HEK293T (cell line): Measurements from ENCODE around the gene ZCCHC14.

ENCODE experiments used
- CTCF ChIA-PET: fragments of 350-600 bp; formaldehyde crosslinking; extraction: SDS; loops from one replicate; lab custom pipeline; 2021; ENCODE audit warnings: antibody characterized with exemption, inconsistent platforms; lab: Yijun Ruan, JAX
- POLR2A ChIA-PET: fragments of 350-600 bp; formaldehyde crosslinking; extraction: SDS; loops from one replicate; lab custom pipeline; 2020; ENCODE audit warnings: antibody characterized with exemption, inconsistent platforms; lab: Yijun Ruan, JAX
- DNase-seq: peaks from one replicate; pipeline ENCODE4 v3.0.0; 2012; ENCODE audit warnings: mixed read lengths; ENCODE audit errors: extremely low spot score
- ARNT ChIP-seq: fragments of 450-650 bp; IDR thresholded peaks from 2 replicates; pipeline ENCODE4 v1.6.1; 2017; ENCODE audit warnings: mild to moderate bottlenecking
- BHLHE40 ChIP-seq: fragments of 450-650 bp; IDR thresholded peaks from 2 replicates; pipeline ENCODE4 v1.6.1; 2016; ENCODE audit warnings: mild to moderate bottlenecking, moderate library complexity, borderline replicate concordance
- CTBP1 ChIP-seq: fragments of 450-650 bp; IDR thresholded peaks from 2 replicates; pipeline ENCODE4 v1.6.1; 2016; ENCODE audit warnings: borderline replicate concordance
- ELF4 ChIP-seq: fragments of 450-650 bp; IDR thresholded peaks from 2 replicates; pipeline ENCODE4 v1.6.1; 2017; ENCODE audit warnings: antibody characterized with exemption
- FOXA1 ChIP-seq: fragments of 450-650 bp; IDR thresholded peaks from 2 replicates; pipeline ENCODE4 v1.6.1; 2016; ENCODE audit warnings: mild to moderate bottlenecking
- FOXK2 ChIP-seq: fragments of 450-650 bp; IDR thresholded peaks from 2 replicates; pipeline ENCODE4 v1.6.1; 2016; ENCODE audit warnings: mild to moderate bottlenecking
- FOXM1 ChIP-seq: fragments of 450-650 bp; IDR thresholded peaks from 2 replicates; pipeline ENCODE4 v1.6.1; 2017; ENCODE audit warnings: mild to moderate bottlenecking, borderline replicate concordance
- HDGF ChIP-seq: fragments of 450-650 bp; IDR thresholded peaks from 2 replicates; pipeline ENCODE4 v1.6.1; 2017; ENCODE audit warnings: antibody characterized with exemption, borderline replicate concordance
- L3MBTL2 ChIP-seq: fragments of 450-650 bp; conservative IDR thresholded peaks from 2 replicates; pipeline ENCODE4 v1.6.1; 2016; ENCODE audit warnings: mild to moderate bottlenecking
- LEF1 ChIP-seq: fragments of 450-650 bp; IDR thresholded peaks from 2 replicates; pipeline ENCODE4 v1.6.1; 2017; ENCODE audit warnings: mild to moderate bottlenecking, borderline replicate concordance
- NFRKB ChIP-seq: fragments of 450-650 bp; IDR thresholded peaks from 2 replicates; pipeline ENCODE4 v1.6.1; 2016; ENCODE audit warnings: mild to moderate bottlenecking, moderate library complexity
- PKNOX1 ChIP-seq: fragments of 450-650 bp; IDR thresholded peaks from 2 replicates; pipeline ENCODE4 v1.6.1; 2016
- SP1 ChIP-seq: fragments of 450-650 bp; IDR thresholded peaks from 2 replicates; pipeline ENCODE4 v1.6.1; 2017
- SUZ12 ChIP-seq: fragments of 450-650 bp; IDR thresholded peaks from 2 replicates; pipeline ENCODE4 v1.6.1; 2016; ENCODE audit warnings: mild to moderate bottlenecking
- TARDBP ChIP-seq: fragments of 450-650 bp; IDR thresholded peaks from 2 replicates; pipeline ENCODE4 v1.6.1; 2016
- ZNF384 ChIP-seq: fragments of 450-650 bp; IDR thresholded peaks from 2 replicates; pipeline ENCODE4 v1.6.1; 2016

Gene ZCCHC14

GRCh38 chr16:87534030-87534653, 41.3 kb upstream of the ZCCHC14 start:
- ChIA-PET POLR2A (no interaction called here), CTCF (no interaction called here)
- no peak for TF ChIP-seq BHLHE40
- DNase-seq, result no peak

GRCh38 chr16:87533061-87533460, 40.2 kb upstream of the ZCCHC14 start:
- ChIA-PET POLR2A (no interaction called here), CTCF (no interaction called here)
- TF ChIP-seq NFRKB (no peak), CTBP1 (no peak), SP1 (no peak), TARDBP (no peak), PKNOX1 (no peak), ELF4 (no peak), FOXM1 (no peak), HDGF (no peak), BHLHE40 (no peak), LEF1 (no peak), FOXA1 (no peak), SUZ12 (no peak), L3MBTL2 (no peak), ARNT (no peak)
- DNase-seq, result no peak

- ChIA-PET POLR2A (no interaction called here), CTCF (no interaction called here)
- no peak for DNase-seq
- TF ChIP-seq PKNOX1 (no peak), SUZ12 (no peak), ARNT (no peak), TARDBP (no peak), BHLHE40 (no peak), ZNF384 (no peak), LEF1 (no peak), FOXK2 (no peak), SP1 (no peak), ELF4 (no peak), L3MBTL2 (no peak)
Observed at GRCh38 chr16:87531418-87531817, 38.6 kb upstream of the ZCCHC14 start.

- DNase-seq, result no peak
- POLR2A ChIA-PET, result no interaction called here
- TF ChIP-seq PKNOX1 (no peak), HDGF (no peak), ELF4 (no peak), FOXK2 (no peak), ARNT (no peak), CTBP1 (no peak), NFRKB (no peak), SP1 (no peak), ZNF384 (no peak), FOXA1 (no peak), L3MBTL2 (no peak), BHLHE40 (no peak), FOXM1 (no peak), SUZ12 (no peak), TARDBP (no peak)
- CTCF ChIA-PET, result no interaction called here
Observed at GRCh38 chr16:87528690-87529579, 36.1 kb upstream of the ZCCHC14 start.

GRCh38 chr16:87527055-87527724, 34.4 kb upstream of the ZCCHC14 start:
- no peak for DNase-seq
- ChIA-PET POLR2A (no interaction called here), CTCF (no interaction called here)
- TF ChIP-seq PKNOX1 (no peak), SP1 (no peak), FOXM1 (no peak), TARDBP (no peak), SUZ12 (no peak), FOXA1 (no peak), FOXK2 (no peak), CTBP1 (no peak), L3MBTL2 (no peak), HDGF (no peak), ARNT (no peak), ELF4 (no peak), NFRKB (no peak), ZNF384 (no peak), LEF1 (no peak), BHLHE40 (no peak)
